HG03060 (cell line): ENCODE data around the gene SLC22A2.
"Not testable (repeated sequence)": the region's sequence is repeated elsewhere in the genome, so short reads cannot be mapped to it uniquely, and the experiment has no call there.

Source experiments
- ATAC-seq: cut with Tn5 transposase; IDR thresholded peaks from one replicate; pipeline ENCODE4 v1.9.1; 2021; ENCODE audit warnings: low read depth, moderate number of reproducible peaks; ENCODE audit not compliant: unreplicated experiment

The SLC22A2 gene

GRCh38 chr6:160258346-160259142 lies at the start of gene SLC22A2:
SLC22A2 (minus strand) TSS chr6:160258821; CDS start chr6:160258757, 64 bp downstream.
- ATAC-seq, result no peak

- no peak for ATAC-seq
These were observed 47.5 kb upstream of the SLC22A2 start for GRCh38 chr6:160305926-160306713.

GRCh38 chr6:160303806-160304205 lies 45.2 kb upstream of the SLC22A2 start:
- no peak for ATAC-seq

- not testable (repeated sequence) for ATAC-seq
These were observed 43.9 kb upstream of the SLC22A2 start for GRCh38 chr6:160302431-160303082.

- ATAC-seq, result no peak
These were observed 42.7 kb upstream of the SLC22A2 start for GRCh38 chr6:160301339-160301738.

- no peak for ATAC-seq
These were observed 41.6 kb upstream of the SLC22A2 start for GRCh38 chr6:160300076-160300695.

GRCh38 chr6:160299559-160299958 lies 40.9 kb upstream of the SLC22A2 start:
- no peak for ATAC-seq

- ATAC-seq, result no peak
These were observed 39.5 kb upstream of the SLC22A2 start for GRCh38 chr6:160298121-160298520.

GRCh38 chr6:160297310-160297709 lies 38.7 kb upstream of the SLC22A2 start:
- no peak for ATAC-seq

- ATAC-seq, result no peak
These were observed 35.2 kb upstream of the SLC22A2 start for GRCh38 chr6:160293844-160294243.

GRCh38 chr6:160285541-160286105 lies 27.0 kb upstream of the SLC22A2 start:
- ATAC-seq, result no peak

GRCh38 chr6:160284575-160284974 lies 26.0 kb upstream of the SLC22A2 start:
- no peak for ATAC-seq

GRCh38 chr6:160282444-160282843 lies 23.8 kb upstream of the SLC22A2 start:
- ATAC-seq, result no peak

GRCh38 chr6:160279850-160280249 lies 21.2 kb upstream of the SLC22A2 start:
- ATAC-seq, result no peak

GRCh38 chr6:160278786-160279310 lies 20.2 kb upstream of the SLC22A2 start:
- ATAC-seq, result no peak

GRCh38 chr6:160278311-160278710 lies 19.7 kb upstream of the SLC22A2 start:
- no peak for ATAC-seq

GRCh38 chr6:160277546-160277945 lies 18.9 kb upstream of the SLC22A2 start:
- ATAC-seq, result no peak

- ATAC-seq, result no peak
These were observed 18.5 kb upstream of the SLC22A2 start for GRCh38 chr6:160277144-160277543.

- no peak for ATAC-seq
These were observed 17.5 kb upstream of the SLC22A2 start for GRCh38 chr6:160276126-160276525.

GRCh38 chr6:160275511-160276003 lies 16.9 kb upstream of the SLC22A2 start:
- no peak for ATAC-seq
